ENCODE measurements around the gene TMEM117.

TMEM117 gene

DNA sequence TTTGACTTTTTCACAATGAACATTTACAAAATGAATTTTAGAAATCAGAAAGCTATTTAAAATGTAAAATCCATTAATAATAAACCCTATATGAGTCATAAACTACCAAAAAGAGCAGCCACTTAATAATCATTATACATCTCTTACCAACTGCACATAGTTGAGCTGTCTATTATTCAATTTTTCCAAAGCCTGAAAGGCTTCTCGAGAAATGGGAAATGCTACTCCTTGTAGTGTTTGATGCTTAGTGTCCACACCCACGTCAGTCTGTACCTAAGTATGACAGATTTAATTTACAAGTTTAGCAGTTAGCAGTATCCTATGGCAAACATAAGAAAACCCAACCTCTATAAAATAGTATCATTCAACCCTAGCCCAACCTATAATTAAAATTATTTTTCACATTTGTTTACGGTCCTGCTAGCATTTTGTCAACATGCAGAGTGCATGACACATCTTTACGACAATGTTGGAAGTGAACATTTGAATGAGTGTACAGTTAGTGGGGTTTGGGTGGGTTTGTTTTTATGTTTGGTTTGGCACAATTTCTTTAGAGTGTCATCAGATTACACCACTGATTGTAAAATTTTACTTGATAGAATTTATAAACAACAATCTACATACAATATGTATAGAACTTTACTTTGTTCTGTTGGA is 38.2 kb upstream of the TMEM117 start:
- Histone ChIP-seq H3K4me2 (ENCODE audit: insufficient read depth, low read length, poor library complexity, severe bottlenecking) (no peak overlapping the region), H2BK15ac (ENCODE audit: low read length) (no peak overlapping the region), H3K36me3 (replicated peaks in 1 of 2; ENCODE audit: control insufficient read depth in 2 of 2, insufficient read depth in 2 of 2, low read length in 2 of 2) (peaks cover 2 to 83% of the 10 kb centered on the region in 2 donors), H3K23ac (ENCODE audit: low read depth, low read length, poor library complexity) (no peak overlapping the region), H3K27ac (replicated peaks; ENCODE audit: low read length) (no peak overlapping the region), H3K27me3 (ENCODE audit: control insufficient read depth in 3 of 3, insufficient read depth in 3 of 3, low read depth in 1 of 3, low read length in 3 of 3) (no peaks in the 10 kb centered on the region), H3K9me3 (replicated peaks in 1 of 2; ENCODE audit: control insufficient read depth in 2 of 2, insufficient read depth in 1 of 2, low read depth in 1 of 2, low read length in 2 of 2) (no peaks in the 10 kb centered on the region), H3K4me1 (ENCODE audit: control insufficient read depth in 2 of 2, insufficient read depth in 1 of 2, low read depth in 1 of 2, low read length in 2 of 2) (no peaks in the 10 kb centered on the region), H3K18ac (ENCODE audit: low read length) (no peak overlapping the region), H4K91ac (ENCODE audit: low read depth, low read length, poor library complexity) (no peak overlapping the region), H2BK5ac (ENCODE audit: low read length) (no peak overlapping the region), H3K4ac (ENCODE audit: low read length) (no peak overlapping the region), H3K14ac (ENCODE audit: low read length) (no peak overlapping the region), H2BK12ac (ENCODE audit: low read length) (no peak overlapping the region), H2BK120ac (ENCODE audit: low read depth, low read length) (no peak overlapping the region), H2AK5ac (ENCODE audit: low read depth, low read length) (no peak overlapping the region), H3K79me1 (ENCODE audit: low read depth, low read length) (no peaks in the 10 kb centered on the region), H2AFZ (ENCODE audit: low read length) (no peak overlapping the region), H3K9ac (ENCODE audit: low read depth, low read length, poor library complexity) (no peak overlapping the region), H4K8ac (ENCODE audit: low read depth, low read length) (no peak overlapping the region), H3K4me3 (ENCODE audit: low read length in 2 of 2) (no peak overlapping the region)
- no peak for DNase-seq (ENCODE audit: low spot score)
- no CpG with 5 or more reads among the region's 4 CpGs for WGBS, 2 donors (ENCODE audit: extremely low coverage in 2 of 2, insufficient read length in 2 of 2, insufficient replicate concordance in 1 of 2)

GRCh38 chr12:43805149-43805859 is 30.6 kb upstream of the TMEM117 start:
- peak overlapping the region; percentile 99 for H2AFZ ChIP-seq (ENCODE audit: low read length)
- H3K4ac ChIP-seq (ENCODE audit: low read length): no peak overlapping the region
- no peak overlapping the region for H2AK5ac ChIP-seq (ENCODE audit: low read depth, low read length)
- H3K4me3 ChIP-seq (ENCODE audit: low read length in 2 of 2): peak overlapping the region; percentile 88 to 98
- H2BK120ac ChIP-seq (ENCODE audit: low read depth, low read length): no peak overlapping the region
- no peak overlapping the region for H3K14ac ChIP-seq (ENCODE audit: low read length)
- no peak overlapping the region for H3K23ac ChIP-seq (ENCODE audit: low read depth, low read length, poor library complexity)
- H2BK15ac ChIP-seq (ENCODE audit: low read length): no peak overlapping the region
- no peak overlapping the region for H4K8ac ChIP-seq (ENCODE audit: low read depth, low read length)
- DNase-seq (ENCODE audit: low spot score): no peak
- H3K4me1 ChIP-seq (ENCODE audit: control insufficient read depth in 2 of 2, insufficient read depth in 1 of 2, low read depth in 1 of 2, low read length in 2 of 2): no peaks in the 10 kb centered on the region
- peak overlapping the region; percentile 83 for H3K4me2 ChIP-seq (ENCODE audit: insufficient read depth, low read length, poor library complexity, severe bottlenecking)
- H3K9me3 ChIP-seq (replicated peaks in 1 of 2; ENCODE audit: control insufficient read depth in 2 of 2, insufficient read depth in 1 of 2, low read depth in 1 of 2, low read length in 2 of 2): no peaks in the 10 kb centered on the region
- no peaks in the 10 kb centered on the region for H3K27me3 ChIP-seq (ENCODE audit: control insufficient read depth in 3 of 3, insufficient read depth in 3 of 3, low read depth in 1 of 3, low read length in 3 of 3)
- H3K79me1 ChIP-seq (ENCODE audit: low read depth, low read length): peaks cover 4% of the 10 kb centered on the region
- peak overlapping the region; percentile 97 for H3K18ac ChIP-seq (ENCODE audit: low read length)
- H3K9ac ChIP-seq (ENCODE audit: low read depth, low read length, poor library complexity): peak overlapping the region; percentile 98
- WGBS, 2 donors (ENCODE audit: extremely low coverage in 2 of 2, insufficient read length in 2 of 2, insufficient replicate concordance in 1 of 2): no CpG with 5 or more reads among the region's 20 CpGs
- no peak overlapping the region for H4K91ac ChIP-seq (ENCODE audit: low read depth, low read length, poor library complexity)
- H3K27ac ChIP-seq (replicated peaks; ENCODE audit: low read length): peak overlapping the region; percentile 97
- no peak overlapping the region for H2BK12ac ChIP-seq (ENCODE audit: low read length)
- H2BK5ac ChIP-seq (ENCODE audit: low read length): peak overlapping the region; percentile 97
- peaks cover 0 to 39% of the 10 kb centered on the region in 2 donors for H3K36me3 ChIP-seq (replicated peaks in 1 of 2; ENCODE audit: control insufficient read depth in 2 of 2, insufficient read depth in 2 of 2, low read length in 2 of 2)

- Histone ChIP-seq H3K79me1 (ENCODE audit: low read depth, low read length) (peaks cover 4% of the 10 kb centered on the region), H3K27ac (replicated peaks; ENCODE audit: low read length) (peak within 1 kb of the TSS; percentile 97), H2BK15ac (ENCODE audit: low read length) (no peak within 1 kb of the TSS), H2AK5ac (ENCODE audit: low read depth, low read length) (no peak within 1 kb of the TSS), H4K91ac (ENCODE audit: low read depth, low read length, poor library complexity) (no peak within 1 kb of the TSS), H4K8ac (ENCODE audit: low read depth, low read length) (peak within 1 kb of the TSS; percentile 92), H3K9ac (ENCODE audit: low read depth, low read length, poor library complexity) (peak within 1 kb of the TSS; percentile 98), H3K14ac (ENCODE audit: low read length) (peak within 1 kb of the TSS; percentile 89), H3K9me3 (replicated peaks in 1 of 2; ENCODE audit: control insufficient read depth in 2 of 2, insufficient read depth in 1 of 2, low read depth in 1 of 2, low read length in 2 of 2) (no peaks in the 10 kb centered on the region), H2BK12ac (ENCODE audit: low read length) (no peak within 1 kb of the TSS), H3K23ac (ENCODE audit: low read depth, low read length, poor library complexity) (peak within 1 kb of the TSS; percentile 76), H3K4me2 (ENCODE audit: insufficient read depth, low read length, poor library complexity, severe bottlenecking) (peak within 1 kb of the TSS; percentile 83), H3K36me3 (replicated peaks in 1 of 2; ENCODE audit: control insufficient read depth in 2 of 2, insufficient read depth in 2 of 2, low read length in 2 of 2) (peaks cover 0 to 31% of the 10 kb centered on the region in 2 donors), H2AFZ (ENCODE audit: low read length) (peak within 1 kb of the TSS; percentile 99), H3K18ac (ENCODE audit: low read length) (peak within 1 kb of the TSS; percentile 97), H3K4me3 (ENCODE audit: low read length in 2 of 2) (peak within 1 kb of the TSS; percentile 88 to 98), H3K27me3 (ENCODE audit: control insufficient read depth in 3 of 3, insufficient read depth in 3 of 3, low read depth in 1 of 3, low read length in 3 of 3) (no peaks in the 10 kb centered on the region), H3K4ac (ENCODE audit: low read length) (no peak within 1 kb of the TSS), H2BK120ac (ENCODE audit: low read depth, low read length) (no peak within 1 kb of the TSS), H3K4me1 (ENCODE audit: control insufficient read depth in 2 of 2, insufficient read depth in 1 of 2, low read depth in 1 of 2, low read length in 2 of 2) (no peaks in the 10 kb centered on the region), H2BK5ac (ENCODE audit: low read length) (peak within 1 kb of the TSS; percentile 97)
- no CpG with 5 or more reads among the region's 89 CpGs for WGBS, 2 donors (ENCODE audit: extremely low coverage in 2 of 2, insufficient read length in 2 of 2, insufficient replicate concordance in 1 of 2)
- DNase-seq (ENCODE audit: low spot score): peak; percentile 77
These were observed 29.8 kb upstream of the TMEM117 start, which contains the start of gene TWF1 for GRCh38 chr12:43805860-43806736. TSS of gene TWF1 (minus strand) at chr12:43806317. CDS start at chr12:43806245, 72 bp downstream.
